CD4-positive, alpha-beta T cell treated with Interleukin-17A for 4 hours (primary cell): ENCODE data around the gene MPPE1.
"Not testable (repeated sequence)": the region's sequence is repeated elsewhere in the genome, so short reads cannot be mapped to it uniquely, and the experiment has no call there.

ENCODE experiments used
- DNase-seq: peaks from one replicate; pipeline ENCODE4 v3.0.0-alpha.2; 2020; ENCODE audit warnings: mixed read lengths

MPPE1 gene

DNA sequence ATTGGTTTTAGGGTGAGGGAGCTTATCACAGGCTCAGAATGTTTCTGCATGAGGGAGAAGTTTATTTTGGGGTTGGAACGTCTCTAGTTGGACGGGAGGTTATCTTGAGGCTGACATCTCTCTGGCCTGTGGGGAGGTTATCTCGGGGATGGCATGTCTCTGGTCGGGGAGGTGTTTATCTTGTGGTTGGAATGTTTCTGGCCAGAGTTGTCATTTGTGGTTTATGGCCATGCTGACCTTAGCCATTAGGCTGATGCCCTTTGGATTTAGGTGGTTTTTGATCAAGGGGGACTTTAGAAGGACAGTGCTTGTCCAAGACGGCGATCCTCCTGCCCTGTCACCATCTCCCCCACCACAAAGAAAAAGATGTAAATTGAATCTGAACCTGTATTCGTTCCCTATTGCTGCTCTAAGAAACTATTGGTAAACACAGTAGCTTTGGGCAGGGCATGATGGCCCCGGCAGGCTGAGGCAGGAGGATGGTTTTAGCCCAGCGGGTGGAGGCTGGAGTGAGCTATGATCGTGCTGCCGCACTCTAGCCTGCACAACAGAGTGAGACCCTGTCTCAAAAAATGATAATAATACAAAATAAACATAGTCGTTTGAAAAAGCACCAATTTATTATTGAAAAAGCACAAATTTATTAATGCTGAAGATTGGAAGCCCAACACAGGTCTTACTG lies 17.8 kb upstream of the MPPE1 start:
- DNase-seq: no peak

DNA sequence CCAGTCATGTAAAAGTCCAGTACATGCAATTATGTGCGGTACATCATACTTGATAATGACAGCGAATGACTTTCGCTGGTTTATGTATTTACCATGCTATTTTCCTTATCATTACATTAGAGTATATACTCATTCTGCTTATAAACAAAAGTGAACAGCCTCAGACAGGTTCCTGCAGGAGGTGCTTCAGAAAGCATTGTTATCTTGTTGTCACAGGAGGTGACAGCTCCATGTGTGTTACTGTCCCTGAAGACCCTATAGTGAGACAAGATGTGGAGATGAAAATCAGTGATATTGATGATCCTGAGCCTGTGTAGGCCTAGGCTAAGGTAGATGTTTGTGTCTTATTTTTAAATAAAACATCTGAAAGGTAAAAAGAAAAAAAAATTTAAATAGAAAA lies 15.3 kb upstream of the MPPE1 start:
- DNase-seq: no peak

DNA sequence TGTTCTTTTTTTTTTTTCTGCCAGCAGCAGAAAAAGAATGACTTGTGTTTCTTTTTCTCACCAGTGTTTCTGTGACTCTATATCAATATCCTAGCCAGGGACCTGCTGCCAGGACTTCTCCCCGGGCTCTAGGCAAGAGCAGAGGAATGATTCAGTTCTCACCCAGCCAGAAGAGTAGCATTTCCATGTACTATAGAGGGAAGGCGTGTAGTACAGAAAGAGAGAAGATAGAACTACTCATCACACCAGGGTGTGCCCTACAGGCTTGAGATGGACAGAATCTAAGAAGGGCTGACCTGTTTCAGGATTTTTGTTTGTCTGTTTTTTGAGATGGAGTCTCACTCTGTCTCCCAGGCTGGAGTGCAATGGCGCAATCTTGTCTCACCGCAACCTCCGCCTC lies 11.4 kb upstream of the MPPE1 start:
- DNase-seq: not testable (repeated sequence)

DNA sequence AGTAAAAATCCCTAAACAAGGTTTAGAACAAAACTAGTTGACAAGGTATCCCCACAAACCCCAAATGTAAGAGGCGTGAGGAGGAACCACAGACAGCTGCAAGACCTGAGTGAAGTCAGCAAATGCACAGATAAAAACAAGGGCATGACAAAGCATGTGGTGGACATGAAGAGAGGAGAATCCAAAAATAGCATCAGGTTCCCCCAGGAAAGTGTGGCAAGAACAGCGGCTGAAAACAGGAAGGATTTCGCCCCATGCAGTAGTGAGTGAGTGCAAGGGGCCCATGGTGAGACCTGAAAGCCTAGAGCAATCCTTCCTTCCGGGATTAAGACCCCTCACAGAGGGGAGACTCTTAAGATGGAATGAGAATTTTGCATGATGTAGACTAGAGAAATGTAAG lies 8.8 kb upstream of the MPPE1 start:
- DNase-seq: not testable (repeated sequence)

DNA sequence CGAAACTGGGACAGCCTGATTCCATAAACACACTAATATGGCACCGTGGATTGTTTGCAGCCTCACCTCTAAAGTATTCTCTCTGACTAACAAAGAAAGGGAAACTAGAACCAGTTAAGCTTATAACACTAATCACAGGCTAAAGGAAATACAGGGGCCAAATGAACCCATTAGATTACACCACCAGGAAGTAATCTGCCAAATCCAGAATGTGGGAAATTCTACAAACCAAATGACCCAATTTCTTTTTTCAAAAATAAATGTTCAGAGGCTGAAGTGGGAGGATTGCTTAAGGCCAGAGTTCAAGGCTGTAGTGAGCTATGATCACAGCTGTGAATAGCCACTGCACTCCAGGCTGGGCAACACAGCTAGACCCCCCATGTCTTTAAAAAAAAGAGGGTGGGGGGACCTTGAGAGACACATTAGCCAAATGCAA lies 1.5 kb upstream of the MPPE1 start:
- DNase-seq: no peak

DNA sequence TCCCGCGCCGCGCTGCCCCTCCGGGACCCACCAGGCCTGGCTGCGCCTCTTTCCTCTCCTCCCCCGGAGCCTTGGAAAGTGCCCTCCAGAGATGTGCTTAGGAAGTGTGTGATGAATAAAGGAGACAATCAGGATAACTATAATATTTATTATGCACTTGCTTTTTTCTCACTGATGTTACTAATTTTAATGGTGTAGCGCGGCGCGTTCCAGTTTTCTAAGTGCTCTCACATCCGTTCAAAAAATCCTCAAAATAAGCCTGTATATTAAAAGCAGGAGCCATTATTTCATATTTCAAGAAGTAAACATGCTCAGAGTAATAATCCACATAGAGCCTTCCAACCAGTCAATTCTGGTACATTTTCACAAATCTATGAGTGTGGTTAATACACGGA lies 941 bp upstream of the MPPE1 start:
- no peak for DNase-seq

DNA sequence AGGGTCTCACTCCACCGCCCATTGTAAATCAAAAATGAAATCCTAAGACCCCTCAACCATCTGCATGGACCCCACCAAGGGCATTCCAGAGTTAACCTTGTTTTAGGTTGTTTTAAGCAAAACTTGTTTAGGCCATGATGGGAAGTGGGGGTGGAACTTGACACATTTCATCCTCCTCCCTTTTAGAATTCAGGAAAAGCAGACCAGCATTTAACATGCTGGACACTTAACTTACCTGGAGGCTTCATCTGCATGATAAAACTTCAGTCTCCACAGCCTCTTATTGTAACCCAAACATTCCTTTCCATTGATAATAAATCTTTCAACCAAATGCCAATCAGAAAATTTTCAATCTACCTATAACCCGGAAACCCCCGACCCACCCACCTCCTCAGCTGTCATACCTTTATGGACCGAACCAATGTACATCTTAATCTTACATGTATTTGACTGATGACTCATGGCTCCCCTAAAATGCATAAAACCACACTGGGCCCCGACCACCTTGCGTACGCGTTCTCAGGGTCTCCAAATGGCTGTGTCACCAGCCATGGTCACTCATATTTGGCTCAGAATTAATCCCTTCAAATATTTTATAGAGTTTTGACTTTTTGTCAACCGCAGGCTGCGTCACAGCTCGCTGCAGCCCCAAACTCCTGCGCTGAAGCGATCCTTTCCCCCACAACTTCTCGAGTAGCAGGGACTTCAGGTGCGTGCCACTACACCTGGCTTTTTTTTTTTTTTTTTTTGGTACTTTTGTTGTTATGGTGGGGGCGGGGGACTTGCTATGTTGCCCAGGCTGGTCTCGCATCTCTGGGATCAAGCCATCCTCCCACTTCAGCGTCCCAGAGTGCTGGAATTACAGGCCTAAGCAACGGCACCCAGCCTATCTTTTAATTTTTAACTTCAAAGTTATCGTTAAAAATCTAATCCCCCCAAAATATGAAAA lies 917 bp downstream of the MPPE1 start:
- DNase-seq: no peak

DNA sequence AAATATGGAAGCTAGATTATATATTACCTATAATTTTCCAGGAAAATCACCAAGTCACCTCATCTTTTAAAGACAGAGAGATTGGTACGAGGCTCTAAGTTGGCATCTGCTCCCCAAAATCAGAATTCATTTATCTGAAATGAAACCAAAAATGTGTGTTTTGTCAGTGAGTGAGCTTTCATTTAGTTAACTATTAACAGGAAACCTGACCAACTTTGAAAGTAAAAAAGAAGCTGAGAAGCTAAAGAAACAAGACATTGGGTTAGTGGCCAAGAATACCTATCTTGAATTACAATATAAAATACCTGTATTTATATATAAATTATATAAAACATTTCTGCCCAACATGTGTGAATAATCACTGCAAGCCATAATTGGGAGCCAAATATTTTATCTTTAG lies 1.9 kb downstream of the MPPE1 start:
- no peak for DNase-seq

DNA sequence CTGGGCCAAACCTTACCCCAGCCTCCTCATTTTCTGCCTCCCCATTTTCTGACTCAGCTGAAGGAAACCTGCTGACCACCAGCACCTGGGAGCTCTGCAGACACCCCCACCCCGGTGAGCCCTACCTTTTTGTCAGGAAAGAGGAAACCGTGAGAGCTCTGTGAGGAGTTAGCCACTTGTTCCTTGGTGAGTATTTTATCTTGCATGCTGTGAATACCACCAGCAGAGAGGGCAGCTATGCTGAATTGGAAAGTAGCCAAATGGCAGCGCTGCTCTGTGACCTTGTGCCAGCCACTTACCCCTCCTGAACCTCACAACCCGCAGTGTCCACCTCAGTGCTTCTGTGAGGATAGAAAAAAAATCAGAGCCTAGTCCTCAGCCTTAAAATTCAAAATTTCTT lies 2.5 kb downstream of the MPPE1 start:
- DNase-seq: no peak

DNA sequence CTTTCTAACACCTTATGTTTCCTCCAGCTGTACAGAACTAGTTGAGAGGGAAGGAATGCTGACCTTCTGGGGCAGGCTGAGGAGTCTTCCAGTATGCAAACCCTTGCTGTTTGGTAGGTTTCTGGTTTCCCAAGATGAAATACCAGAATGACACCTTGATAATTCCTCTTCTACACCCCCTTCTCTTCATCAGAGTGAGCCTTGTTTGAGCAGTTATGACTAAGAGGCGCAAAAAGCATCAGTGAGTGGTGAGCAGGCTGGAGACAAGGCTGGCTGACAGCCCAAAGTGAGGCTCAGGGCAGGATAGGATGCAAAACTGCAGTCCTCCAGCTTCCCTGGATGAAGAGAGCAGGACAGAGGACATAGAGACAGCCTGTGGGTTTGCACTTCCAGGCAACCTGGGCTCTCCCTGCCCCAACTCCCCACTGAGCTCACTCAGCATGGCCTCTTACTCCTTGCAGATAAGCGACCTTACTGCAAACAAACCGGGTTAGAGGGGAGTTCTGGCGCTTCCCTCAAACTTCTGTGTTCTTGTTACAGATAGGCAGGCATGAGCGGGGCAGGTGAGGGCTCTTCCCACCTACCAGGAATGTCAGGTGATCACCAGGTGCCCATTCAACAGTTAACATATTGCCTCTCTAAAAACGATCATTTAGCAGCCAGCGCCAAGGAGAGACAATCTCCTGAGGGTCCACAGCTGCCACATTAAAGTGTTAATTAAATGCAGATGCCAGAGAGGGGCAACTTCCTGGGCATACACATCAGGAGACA lies 5.4 kb downstream of the MPPE1 start:
- no peak for DNase-seq

DNA sequence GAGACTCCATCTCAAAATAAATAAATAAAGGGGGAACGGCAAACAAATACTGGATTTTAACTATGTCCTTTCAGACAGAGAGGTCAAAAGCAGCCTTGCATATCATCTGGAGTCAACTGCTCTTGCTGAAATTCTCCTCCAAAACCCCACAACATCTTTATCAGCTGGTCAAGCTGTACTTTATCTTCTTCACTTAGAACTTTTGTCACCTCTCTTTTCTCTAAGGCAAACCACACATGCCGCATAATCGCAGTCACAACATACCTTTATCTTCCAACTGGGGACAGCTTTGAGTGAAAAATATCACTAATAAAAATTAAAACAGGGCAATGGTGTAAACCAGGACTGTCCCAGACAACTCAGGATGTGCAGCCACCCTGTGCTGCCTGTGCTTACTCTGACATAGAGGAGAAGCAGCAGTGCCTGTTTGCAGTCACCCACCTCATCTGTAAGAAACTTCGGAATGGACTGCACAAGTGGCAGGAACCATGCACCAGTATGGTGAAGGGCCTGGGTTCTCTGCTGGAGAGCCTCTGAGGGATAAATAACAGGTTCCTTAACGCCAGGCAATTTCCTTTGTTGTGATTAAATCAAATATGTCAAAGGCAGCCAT lies 6.2 kb downstream of the MPPE1 start:
- no peak for DNase-seq

DNA sequence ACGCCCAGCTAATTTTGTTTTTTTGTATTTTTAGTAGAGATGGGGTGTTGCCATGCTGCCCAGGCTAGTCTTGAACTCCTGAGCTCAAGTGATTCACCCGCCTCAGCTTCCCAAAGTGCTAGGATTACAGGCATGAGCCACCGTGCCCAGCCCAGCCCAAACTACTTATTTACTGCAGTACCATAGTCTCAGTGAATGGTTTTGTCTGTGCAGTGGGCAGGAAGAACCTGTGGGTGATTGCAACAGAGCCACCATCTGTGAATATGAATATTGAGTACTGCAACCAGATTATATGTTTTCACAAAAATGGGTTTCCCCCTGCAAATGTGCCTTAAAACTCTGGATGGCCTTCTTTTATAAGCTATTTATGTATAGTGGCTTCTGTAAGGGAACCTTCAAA lies 9.1 kb downstream of the MPPE1 start:
- no peak for DNase-seq

DNA sequence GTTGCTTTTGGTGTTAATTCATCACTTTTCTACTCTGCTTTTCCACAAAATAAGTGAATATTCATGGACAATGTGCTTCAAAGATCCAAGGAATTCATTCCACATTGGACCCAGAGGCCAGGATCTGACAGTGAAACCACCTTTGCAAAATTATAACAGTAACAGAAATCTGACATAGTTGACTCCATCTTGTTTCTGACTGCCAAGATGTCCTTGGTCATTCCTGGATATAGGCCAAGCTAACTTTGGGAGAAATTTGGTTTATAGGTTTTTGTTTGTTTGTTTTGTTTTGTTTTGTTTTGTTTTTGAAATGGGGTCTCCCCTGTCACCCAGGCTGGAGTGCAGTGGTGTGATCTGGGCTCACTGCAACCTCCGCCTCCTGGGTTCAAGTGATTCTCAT lies 10.3 kb downstream of the MPPE1 start:
- no peak for DNase-seq

DNA sequence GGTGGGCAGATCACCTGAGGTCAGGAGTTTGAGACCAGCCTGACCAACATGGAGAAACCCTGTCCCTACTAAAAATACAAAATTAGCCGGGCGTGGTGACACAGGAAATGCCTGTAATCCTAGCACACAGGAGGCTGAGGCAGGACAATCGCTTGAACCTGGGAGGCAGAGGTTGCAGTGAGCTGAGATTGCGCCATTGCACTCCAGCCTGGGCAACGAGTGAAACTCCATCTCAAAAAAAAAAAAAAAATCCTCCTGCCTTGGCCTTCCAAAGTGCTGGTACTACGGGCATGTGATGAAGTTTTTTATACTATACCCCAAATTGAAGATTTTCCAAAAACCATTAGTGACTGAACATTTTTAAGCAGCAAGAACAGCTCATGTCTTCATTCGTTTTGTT lies 15.7 kb downstream of the MPPE1 start:
- not testable (repeated sequence) for DNase-seq

DNA sequence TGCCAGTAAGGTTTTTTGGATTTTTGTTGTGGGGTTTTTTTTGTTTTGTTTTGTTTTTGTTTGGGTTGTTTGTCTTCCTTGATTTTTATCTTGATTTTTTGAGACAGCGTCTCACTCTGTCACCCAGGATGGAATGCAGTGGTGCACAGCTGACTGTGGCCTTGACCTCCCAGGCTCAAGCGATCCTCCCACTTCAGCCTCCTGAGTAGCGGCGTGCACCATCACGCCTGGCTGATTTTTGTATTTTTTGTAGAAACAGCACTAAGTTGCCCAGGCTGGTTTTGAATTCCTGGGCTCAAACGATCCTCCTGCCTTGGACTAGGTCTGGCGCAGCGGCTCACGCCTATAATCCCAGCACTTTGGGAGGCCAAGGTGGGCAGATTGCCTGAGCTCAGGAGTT lies 16.4 kb downstream of the MPPE1 start:
- no peak for DNase-seq

DNA sequence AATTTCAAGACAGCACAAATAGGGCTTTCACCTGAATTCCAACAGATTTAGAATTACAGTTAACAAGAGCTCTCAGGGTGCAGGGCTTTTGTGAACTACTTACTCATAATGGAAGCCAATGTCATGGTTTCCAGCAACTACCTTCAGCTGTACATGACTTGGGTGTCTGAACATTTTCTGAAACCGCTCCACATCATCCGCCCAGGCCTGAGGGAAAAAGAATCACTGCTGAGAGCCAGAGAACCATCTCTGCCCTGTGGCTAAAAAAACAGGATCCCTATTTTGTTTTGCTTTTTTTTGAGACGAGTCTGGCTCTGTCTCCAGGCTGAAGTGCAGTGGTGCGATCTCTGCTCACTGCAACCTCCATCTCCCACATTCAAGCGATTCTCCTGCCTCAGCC lies 18.8 kb downstream of the MPPE1 start:
- no peak for DNase-seq

DNA sequence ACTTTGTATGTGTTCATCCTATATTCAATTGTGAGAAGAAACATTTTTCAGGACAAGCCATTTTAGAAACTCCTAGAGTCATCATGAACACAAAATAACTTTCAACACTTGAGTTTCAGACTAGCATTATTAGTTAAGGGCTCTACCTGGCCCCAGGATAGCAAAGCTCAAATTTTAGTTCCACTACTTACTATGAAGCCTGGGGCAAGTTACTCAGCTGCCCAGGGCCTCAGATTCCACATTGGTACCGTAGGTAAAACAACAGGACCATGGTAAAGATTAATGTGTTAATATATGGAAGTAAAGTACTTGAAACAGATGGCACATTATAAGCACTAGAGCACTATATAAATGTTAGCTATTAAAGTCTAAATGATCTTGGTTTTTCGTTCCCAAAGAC lies 19.4 kb downstream of the MPPE1 start:
- no peak for DNase-seq

DNA sequence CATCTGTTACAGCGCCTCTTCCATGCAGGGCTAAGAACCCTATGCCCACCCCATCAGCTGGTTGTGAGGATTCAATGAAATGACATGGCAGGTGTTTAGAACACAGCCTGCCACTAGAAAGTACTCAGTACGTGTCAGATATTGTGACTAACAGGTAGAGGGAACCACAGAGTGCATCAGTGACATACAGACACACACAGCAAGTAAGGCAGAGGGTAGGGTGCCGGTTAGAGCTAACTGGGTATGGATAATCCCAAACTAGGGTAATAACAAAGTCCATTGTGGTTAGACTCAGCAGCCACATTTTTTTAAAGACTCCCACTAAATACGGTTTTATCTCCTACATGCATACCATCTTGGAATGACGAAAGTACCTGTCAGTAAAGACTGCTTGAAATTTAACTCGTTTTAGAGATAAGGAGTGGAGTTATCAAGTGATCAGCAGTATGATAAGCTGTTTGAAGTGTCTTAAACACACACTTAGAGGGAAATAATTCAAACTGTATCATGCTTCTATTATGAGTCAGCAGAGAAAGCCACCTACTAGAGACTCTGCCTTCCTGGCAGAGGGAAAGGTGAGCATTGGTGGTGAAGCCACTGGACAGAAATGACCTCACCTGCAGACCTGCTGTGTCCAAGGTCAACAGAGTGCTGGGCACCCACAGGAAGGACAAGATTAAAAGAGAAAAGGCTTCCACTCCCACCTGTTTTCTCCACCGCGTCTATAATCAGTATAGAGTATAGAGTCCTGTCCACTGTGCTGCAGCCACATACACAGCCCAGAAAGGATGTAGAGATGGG lies 20.6 kb downstream of the MPPE1 start:
- no peak for DNase-seq

DNA sequence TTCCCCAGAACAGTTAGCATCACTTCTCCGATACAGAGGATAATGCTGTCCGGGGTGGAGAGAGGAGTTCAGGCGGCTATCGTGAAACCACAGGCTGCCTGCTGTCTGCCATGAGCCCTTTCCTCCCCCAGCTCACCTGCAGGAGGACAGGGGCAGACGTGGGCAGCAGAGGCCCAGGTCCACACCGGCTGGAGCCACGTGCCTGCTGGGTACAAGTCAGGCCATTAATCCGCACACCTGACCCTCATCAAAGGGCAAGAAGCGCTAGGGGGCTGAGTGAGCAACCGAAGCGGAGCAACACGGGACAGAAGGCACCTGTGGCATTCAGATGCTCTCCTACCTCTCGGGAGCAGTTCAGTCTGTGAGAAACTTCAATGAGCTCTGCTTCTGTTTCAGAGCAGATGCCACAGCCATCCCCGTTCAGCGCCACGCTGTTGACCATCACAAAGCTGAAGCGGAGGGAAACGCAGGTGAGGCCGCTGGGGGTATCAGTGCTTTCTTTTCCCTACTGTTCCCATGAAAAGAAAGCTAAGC lies 21.5 kb downstream of the MPPE1 start:
- DNase-seq: no peak

DNA sequence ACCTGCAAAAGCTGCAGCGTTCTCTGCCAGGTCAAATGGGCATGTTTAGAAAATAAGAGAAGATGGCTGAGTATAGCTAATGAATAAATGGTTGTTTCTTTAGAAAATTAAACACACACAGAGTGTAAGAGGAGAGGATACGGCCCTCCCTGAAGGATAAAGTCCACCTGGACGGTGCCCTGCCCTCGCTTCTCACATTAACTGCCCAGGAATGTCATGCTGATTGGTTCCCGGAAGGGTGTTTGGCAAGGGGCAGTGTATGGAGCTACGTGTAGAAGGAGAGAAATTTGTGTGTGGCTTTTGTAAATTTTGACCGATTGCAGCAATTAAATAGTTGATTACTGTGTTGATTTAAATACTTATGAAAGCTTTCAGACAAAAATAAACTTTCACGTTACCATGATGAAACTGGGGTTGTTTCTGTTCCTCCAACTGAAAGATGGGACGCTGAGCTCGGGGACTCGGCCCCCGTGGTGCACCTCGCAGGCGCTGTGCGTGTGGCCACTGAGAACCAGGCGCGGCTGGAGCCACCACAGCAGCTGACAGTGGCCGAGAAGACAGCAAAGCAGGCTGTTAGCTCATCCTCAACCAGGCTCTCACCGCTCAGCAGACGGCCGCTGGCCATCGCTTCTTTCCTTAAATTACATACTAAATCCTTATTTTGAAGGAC lies 22.7 kb downstream of the MPPE1 start:
- no peak for DNase-seq

DNA sequence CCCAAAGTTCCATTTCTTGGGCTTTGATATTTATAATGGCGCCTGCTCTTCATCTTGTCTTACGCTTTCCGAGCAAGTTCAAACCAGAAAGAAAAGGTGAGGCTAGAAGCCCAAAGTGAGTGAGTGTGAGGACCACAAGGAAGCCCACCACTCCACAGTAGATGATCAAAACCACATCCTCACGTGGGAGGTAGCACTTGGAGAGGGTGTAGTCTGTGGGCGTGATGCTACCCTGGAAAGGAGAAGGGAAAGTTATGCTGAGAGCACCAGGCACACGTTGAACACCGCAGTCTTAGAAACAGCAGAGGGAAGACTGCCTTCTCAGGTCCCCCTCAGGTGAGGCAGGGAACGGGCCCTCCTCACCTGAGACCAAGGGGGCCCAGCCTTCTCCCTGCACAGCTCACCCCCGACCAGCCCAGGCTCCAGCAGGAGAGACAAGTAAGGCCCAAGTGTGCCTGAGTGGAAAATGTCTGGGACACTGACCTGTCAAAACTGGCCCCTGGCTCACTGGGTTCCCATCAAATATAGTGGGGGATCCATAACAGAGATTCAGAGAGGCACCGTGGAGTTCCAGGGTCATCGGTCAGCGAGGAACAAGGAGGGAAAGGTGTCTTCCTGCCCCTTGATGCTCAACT lies 23.6 kb downstream of the MPPE1 start:
- DNase-seq: no peak
